Right renal pelvis (tissue), 4 donors: ENCODE results near the gene IL1R2. TPM values are rescaled to one million over a fixed set of nuclear protein-coding genes. Genes with fewer than 3 reads are reported as not detected.

Experiments used
- DNase-seq, 4 donors: peaks; one replicate each; pipeline ENCODE4 v3.0.0-alpha.2; 2013; ENCODE audit warnings: low read depth in 4 of 4, low spot score in 3 of 4, missing footprints in 1 of 4
- polyA plus RNA-seq, 4 donors: library from polyadenylated mRNA; unstranded; fragments of 120-200 nt; gene quantifications; one replicate each; pipeline ENCODE4 v1.2.1, GENCODE V29; 2013; ENCODE audit not compliant: insufficient read length in 4 of 4

IL1R2 gene
- polyA plus RNA-seq, 4 donors = 0.30 to 0.73 (median 0.50) TPM

DNA sequence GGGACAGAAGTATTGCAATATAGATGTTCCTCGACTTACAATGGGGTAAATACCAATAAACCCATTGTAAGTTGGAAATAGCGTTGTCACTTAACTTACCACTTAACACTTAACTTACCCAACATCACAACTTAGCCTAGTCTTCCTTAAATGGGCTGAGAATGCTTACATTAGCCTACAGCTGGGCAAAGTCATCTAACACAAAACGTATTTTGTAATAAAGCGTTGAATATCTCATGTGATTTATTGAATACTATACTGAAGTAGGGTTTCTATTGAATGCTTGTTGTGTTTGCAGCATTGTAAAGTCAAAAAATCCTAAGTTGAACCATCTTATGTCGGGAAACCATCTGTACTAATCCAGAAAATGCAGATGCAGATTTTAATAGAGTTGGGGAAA lies 23.6 kb downstream of the IL1R2 start:
- no peak for DNase-seq

DNA sequence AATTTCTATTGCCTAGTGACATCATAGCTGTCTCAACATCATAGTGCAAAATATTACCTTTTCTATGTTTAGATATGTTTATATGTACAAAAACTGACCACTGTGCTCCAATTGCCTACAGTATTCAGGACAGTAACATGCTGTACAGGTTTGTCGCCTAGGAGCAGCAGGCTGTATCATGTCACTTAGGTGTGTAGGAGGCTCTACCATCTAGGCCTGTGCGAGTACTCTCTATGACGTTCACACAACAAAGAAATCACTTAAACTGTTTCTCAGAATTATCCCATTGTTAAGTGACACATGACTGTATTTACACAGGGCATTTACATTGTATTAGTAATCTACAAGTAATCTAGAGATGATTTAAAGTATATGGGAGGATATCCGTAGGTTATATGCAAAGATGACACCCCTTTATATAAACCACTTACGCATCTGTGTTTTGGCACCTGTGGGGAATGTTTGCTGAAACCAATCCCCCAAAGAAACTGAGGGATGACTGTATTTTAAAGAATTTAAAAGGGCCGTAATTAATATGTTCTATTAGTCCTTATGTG lies 24.7 kb downstream of the IL1R2 start:
- no peak for DNase-seq

DNA sequence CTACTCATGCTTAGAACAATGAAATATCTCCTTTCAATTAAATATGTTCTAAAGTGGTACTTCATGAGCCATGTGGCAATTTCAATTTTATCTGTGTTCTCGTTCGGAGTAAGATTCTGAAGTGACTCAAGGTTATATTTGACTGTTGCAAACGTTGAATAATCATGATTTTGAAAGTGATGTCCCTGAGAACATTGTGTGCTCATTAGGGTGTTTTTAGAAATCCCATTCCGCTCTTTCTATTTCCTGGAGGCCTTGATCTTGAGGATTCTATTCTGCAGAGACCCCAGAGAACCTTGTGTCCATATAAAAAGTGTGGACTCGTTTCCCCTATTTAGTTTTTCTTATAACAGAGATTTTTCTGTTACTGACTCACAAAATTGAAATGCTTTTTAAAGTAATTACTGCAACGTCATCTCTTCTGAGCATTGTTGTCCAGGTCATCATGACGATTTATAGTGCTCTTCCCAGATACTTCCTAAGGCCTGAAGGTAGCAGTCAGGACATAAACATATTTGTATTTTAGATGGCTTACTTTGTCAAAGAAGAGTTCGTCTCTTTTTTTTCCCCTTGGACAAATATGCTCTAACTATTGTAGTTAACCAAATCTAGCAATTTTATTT lies 27.2 kb downstream of the IL1R2 start:
- no peak for DNase-seq

DNA sequence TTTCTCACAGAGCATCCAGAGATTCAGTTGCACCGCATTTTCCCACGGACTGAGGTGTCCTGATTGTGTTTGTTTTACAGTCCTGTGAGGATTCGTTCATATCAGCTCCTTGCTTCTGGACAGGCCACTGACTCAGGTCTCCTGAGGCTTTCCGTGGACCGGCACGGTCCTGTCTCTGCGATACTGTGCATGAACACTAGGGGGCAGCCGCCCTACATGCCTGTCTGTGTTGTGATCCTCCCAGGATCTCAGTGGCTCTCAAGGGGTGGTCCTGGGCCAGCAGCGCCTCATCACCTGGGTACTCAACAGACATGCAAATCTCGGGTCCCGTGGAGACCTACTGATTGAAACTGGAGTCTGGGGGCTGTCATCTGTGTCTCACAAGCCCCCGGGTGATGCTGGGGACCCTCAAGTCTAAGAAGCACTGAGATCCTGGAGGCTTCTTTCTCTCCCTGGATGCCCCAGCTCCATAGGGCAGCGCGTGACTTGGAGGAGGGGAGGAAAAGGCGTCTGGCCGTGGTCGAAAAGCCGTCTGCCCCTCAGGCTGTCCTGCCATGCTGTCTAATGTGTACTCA lies 28.9 kb downstream of the IL1R2 start:
- peak; percentile 60 to 65 (median 63) for DNase-seq

DNA sequence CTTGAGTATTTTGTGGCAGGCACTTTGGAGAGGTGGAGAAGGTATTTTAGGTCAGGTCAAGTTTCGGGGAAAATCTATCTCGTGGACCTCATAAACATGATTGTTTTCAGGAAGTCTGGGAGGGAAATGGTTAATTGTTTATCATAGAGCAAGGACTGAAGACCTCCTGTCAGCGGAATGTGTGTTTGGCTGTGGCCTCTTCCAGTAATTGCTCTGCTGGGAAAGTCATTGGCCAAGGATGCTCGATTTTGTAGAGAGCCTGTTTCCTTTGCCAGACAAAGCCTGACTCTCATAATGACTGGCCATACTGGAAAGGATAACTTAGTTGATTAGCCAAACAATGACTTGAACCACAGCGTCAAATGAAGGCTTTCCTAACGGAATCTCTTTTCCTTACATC lies 30.0 kb downstream of the IL1R2 start:
- no peak for DNase-seq

DNA sequence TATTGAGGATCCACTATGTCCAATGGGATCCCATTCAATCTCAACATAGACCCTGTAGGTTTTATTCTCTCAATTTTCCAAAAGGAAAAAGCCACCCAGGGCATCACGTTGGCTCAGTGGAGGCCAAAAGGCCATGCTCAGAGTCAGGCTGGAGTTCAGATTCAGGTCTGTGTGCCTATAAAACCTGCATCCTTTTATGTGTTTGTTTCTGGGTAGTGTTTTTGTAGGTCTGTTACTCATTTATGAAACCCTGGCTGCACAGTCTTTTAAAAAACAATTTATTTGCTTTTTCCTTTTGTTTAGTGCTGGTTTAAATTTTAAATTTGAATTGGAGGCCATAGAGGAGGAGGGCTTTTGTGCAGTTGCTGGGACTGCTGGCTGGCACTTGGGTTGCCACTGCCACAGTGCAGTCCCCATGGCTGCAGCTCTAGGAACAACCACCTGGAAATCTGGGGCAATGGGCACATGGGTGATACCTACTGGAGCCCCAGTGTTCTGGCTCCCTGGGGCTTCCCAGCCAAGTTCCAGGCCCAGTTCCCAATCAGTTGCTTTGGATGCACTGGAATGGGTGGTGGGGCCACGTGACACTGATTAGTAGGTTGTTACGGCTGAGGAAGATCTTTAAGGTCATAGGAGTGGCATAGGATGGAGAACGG lies 31.3 kb downstream of the IL1R2 start:
- no peak for DNase-seq

DNA sequence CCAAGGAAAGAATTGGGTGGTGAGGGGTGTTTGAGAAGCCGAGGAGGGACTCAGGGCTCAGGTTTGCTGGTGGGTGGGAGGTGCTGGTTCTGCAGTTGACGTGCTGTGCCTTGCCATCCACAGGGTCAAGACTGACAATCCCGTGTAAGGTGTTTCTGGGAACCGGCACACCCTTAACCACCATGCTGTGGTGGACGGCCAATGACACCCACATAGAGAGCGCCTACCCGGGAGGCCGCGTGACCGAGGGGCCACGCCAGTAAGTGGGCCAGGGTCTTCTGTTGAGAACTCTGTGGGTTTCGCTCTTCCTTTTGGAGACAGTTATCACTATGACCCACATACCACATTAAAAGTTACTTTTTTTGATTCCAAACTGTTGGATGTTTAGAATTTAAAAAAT lies 32.6 kb downstream of the IL1R2 start:
- no peak for DNase-seq

DNA sequence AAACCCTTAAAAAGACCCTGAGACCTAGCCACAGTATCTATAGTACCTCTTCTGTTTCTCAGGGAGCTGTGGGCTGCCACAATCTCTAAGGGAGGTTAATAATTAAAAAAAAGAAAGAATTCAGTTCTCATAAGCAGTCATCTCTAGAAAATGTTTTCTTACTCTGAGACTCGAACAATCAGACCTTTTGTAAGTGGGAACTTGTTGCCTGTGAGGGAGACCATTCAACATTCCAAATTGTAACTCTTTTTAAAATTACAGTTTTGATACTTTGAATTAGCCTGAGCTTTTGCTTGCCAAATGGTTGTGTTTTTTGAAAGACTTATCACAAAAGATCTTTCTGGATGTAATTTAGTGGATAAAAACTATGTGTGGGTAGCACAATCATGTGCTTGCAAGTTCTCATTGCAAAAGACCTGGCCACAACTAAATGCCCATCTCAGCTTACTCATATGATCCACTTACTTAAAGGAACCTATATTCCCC lies 33.3 kb downstream of the IL1R2 start:
- no peak for DNase-seq

DNA sequence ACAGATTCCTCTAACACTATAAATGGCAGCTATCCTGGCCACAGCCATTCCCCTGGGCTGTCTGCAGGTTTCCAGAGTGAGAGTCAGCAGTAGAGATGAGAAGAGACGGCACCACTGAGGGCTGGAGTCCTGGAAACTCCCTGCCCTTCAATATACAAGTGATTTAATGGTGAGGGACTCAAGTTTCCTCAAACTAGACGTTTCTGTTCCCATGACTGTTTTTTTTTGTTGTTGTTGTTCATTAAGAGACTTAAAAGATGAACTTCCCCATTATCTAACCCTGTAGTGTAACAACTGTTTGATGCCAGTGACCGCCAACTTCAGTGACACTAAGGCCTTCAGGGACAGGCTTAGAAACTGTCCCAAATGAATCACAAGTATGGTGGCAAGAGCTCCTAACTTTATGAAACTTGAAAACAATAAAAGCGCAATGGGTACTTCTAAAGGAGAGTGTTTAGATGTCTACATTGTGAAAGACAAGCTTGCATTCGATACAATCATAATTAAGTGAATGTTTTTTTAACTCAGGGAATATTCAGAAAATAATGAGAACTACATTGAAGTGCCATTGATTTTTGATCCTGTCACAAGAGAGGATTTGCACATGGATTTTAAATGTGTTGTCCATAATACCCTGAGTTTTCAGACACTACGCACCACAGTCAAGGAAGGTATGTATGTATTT lies 34.0 kb downstream of the IL1R2 start:
- no peak for DNase-seq

DNA sequence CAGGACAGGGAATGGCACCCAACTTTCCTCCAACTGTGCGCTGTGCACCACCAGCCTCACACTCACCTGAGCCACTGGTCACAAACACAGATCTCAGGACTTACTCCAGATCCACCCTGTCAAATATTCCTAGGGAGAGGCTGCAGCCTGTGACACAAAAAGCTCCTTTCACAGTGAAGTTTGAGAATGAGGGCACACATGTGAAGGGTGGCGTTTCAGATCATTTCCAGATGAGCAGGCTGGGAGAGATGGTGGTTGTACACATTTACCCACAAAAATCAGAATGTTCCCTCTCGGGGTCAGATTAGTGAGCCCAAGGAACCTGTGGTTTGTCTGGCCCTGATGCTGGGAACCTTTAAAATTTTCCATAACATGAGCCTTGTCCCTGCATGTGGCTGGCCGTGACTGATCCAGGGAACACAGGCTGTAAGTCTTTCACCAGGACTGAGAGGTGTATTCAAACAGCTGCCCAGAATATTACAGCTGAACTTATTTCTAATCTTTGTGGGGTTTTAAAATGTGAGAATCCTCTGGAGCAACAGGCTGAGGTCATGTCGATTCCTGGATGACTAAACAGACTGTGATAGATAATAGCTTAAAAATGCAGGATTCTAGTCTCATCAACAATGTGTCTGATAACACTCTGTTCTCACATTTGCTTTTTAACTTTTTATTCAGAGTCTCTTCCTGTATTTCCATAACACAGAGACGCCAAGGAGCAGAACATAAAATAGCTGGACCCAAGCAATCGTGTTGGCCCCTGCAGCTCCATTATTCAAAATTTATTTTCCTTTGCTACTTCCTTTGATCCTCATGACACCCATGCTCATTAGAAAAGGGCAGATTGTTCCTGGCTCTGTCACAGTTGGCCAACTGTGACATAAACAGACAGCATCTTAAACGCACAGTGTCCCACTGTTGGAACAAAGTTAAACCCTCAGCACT lies 35.5 kb downstream of the IL1R2 start:
- no peak for DNase-seq

DNA sequence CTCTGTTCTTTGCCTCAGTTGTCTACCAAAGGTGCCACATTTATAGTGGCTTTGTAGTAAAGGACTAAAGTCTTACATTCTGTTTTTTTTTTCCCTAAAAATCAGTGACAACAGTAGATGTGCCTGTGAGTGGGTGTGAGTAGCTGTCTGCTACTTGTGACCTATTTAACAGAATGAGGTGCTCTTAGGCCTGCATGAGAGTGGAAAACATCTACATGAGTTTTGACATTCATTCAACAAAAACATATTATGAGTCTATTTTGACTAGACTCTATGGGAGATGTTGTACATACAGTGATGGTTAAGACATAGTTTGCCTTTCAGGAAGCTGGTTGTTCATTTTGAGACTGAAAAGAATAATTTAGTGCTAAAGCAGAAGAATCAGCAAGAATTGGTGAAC lies 36.7 kb downstream of the IL1R2 start:
- DNase-seq = no peak

DNA sequence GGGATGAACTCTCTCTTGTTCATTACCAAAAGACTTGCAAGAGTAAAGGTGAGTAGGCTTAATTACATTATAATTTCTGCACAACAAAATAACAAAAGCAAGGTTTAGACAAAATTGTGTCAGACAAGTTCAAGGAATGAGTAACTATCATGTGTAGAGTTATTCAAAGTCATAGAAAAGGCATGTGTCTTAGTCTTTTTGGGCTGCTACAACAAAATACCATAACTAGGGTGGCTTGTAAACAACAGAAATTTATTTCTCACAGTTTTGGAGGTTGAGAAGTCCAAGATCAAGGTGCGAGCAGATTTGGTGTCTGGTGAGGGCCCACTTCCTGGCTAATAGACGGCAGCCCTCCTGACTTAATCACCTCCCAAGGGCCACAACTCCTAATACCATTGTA lies 37.6 kb downstream of the IL1R2 start:
- DNase-seq = no peak

DNA sequence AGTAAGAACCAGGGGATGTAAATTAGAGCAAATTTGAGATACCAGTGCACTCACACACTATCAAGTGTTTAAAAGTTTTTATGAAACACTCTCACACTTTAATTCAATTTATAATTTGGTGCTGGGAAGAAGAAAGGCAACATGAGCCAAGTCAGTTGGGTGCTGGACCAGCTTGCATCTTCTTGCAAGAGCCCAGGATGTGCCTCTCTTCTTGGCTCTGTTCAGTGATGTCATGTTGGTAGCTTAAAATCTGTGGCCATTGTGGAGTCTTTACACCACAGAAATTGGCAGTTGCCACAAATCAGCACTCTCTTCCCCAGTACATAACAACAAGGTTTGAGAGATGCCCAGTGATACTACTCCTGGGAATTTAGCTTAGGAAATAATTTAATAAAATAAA lies 38.2 kb downstream of the IL1R2 start:
- DNase-seq = no peak

DNA sequence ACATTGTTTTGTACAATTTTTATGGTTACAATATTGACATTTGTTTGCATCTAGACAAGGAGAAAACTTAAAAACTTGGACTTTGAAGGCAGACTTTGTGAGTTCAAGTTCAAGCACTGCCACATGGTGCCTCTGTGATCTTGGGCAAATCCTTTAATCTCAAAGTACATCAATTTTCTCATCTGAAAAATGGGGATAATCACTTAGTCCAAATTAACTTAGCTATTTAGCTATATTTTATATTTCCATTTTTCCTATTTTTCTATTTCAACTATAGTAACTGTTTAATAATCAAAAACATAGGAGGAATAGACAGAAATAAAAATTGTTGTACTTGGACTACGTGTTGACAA lies 38.7 kb downstream of the IL1R2 start:
- no peak for DNase-seq

DNA sequence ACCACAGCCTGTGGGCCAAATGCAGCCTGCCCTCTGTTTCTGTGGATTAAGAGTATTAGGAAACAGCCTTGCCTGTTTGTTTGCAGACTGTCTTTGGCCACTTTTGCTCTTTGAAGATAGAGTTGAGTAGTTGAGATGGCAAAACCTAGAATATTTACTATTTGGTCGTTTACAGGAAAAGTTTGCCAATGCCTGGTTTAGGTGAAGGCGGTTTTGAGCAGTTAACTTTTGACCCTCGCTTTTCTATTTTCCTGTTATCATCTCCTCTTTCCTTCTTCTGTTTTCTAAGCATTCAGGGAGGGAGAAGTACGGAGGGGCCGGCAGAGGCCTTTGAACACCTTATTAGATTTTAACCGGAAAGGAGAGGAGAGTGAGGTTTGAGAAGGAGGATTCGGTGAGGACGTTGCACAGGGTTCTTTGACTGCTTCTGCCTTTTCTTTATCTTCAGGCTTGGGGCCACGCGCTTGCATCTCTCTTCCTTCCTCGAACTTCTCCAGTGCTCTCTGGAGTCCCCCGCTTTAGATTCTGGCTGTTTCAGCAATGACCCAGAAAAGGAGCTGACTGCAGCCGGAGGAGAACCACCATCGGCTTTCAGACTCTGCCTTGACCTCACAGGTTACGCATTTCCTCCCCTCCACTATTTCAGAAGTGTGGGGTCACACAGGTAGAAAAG lies 39.2 kb downstream of the IL1R2 start:
- DNase-seq = no peak

DNA sequence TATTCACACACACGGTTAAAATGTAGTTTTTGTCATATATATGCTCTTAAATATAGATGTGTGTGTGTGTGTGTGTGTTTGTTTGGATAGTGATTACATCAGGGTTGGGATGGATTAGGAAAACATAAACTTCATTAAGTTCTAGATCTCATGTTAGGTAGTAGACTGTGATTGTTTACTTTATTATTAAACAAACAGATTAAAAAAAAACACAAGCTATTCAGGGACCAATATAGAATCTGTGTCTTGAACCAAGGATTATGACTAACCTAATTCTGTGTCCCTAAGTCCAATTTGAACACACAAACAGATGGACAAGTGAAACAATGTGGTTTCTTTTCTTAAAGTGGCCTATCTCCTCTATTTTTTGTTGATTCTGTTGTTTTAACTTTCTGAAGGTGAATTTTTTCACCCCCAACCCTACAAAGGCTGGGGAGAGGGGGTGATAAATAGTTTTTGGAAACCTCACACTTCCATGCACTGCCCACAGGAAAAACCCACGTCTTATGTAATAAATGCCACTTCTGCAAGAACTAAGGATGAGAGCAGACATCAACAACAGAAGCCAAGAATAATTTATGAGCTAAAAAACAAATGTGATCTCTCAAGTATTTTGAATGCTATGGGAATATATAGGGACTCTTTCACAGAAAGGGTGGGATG lies 40.7 kb downstream of the IL1R2 start:
- DNase-seq = no peak

DNA sequence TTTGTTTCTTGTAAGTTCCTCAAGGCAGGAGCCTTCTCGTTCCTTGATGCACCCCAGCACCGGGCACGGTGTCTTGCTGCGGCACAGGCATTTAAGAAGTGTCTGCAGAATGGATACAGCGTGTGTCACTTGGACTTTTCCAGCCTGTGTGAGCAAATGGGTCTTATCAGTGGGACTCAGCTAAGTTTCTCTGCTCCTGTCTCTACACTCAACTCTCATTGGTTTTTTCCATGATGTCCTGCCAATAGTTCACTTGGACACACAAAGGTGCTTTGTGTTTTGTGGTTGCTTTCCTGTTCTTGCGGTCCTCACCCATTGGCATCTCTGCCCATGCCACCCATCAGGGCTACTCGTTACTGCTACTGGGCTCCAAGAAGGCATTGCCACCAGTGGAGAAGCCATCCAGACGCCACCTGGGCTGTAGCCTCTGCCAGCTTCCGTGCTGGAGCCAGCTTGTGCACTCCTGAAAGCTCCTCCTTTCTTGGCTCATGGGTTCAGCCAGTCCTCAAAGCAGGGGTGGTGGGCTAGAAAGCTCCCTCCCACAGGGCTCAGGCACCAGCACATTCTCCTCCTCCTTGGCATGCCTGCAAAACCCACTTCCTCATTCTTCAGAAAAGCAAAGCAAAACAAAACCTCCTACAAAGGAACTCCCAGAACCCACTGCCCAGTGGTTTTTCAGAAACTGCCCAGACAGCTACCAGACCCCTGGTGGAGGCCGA lies 41.4 kb downstream of the IL1R2 start:
- DNase-seq = no peak
